Esophagus (tissue), 2 donors: ENCODE results near the gene ZNF761. TPM values are rescaled to one million over a fixed set of nuclear protein-coding genes. Genes with fewer than 3 reads are reported as not detected.
"Not testable (repeated sequence)": the region's sequence is repeated elsewhere in the genome, so short reads cannot be mapped to it uniquely, and the experiment has no call there.

Experiments used
- H3K27ac ChIP-seq, 2 donors: one replicate each; pipeline ENCODE4 v1.5.1; 2013; ENCODE audit warnings: low read depth in 2 of 2, mild to moderate bottlenecking in 2 of 2, inconsistent platforms in 1 of 2, low read length in 1 of 2, moderate library complexity in 1 of 2
- H3K27me3 ChIP-seq, 2 donors: one replicate each; pipeline ENCODE4 v1.6.1; 2013; ENCODE audit warnings: low read length in 2 of 2, control low read depth in 1 of 2, mild to moderate bottlenecking in 1 of 2; ENCODE audit not compliant: insufficient read depth in 2 of 2, control insufficient read depth in 1 of 2
- H3K36me3 ChIP-seq, 2 donors: one replicate each; pipeline ENCODE4 v1.6.1; 2013; ENCODE audit warnings: low read length in 1 of 2; ENCODE audit not compliant: control insufficient read depth in 2 of 2, insufficient read depth in 2 of 2
- H3K4me1 ChIP-seq, 2 donors: one replicate each; pipeline ENCODE4 v1.6.1; 2013; ENCODE audit warnings: low read length in 1 of 2; ENCODE audit not compliant: control insufficient read depth in 2 of 2, insufficient read depth in 2 of 2
- H3K4me3 ChIP-seq, 2 donors: one replicate each; pipeline ENCODE4 v1.5.1; 2013; ENCODE audit warnings: low read length in 2 of 2, mild to moderate bottlenecking in 2 of 2, low read depth in 1 of 2, moderate library complexity in 1 of 2
- H3K9me3 ChIP-seq, 2 donors: one replicate each; pipeline ENCODE4 v1.6.1; 2013; ENCODE audit warnings: mild to moderate bottlenecking in 2 of 2, low read depth in 1 of 2, low read length in 1 of 2, moderate library complexity in 1 of 2; ENCODE audit not compliant: control insufficient read depth in 2 of 2, insufficient read depth in 1 of 2
- WGBS, 2 donors: extraction: QIAGEN DNeasy Blood & Tissue Kit; methylation state at CpG; one replicate each; pipeline ENCODE4 v1.1.7; 2013; 5-methylcytosine and 5-hydroxymethylcytosine counted together
- polyA plus RNA-seq, 2 donors: library from polyadenylated mRNA; stranded (reverse); fragments of 200-250 nt; gene quantifications; one replicate each; pipeline ENCODE4 v1.2.3, GENCODE V29; 2013
- donor health status: healthy with polysubstance abuse.
- donor health status: Bipolar disorder and iron deficiency.

Gene ZNF761
- polyA plus RNA-seq, 2 donors, result 3.8 to 5.8 TPM

DNA sequence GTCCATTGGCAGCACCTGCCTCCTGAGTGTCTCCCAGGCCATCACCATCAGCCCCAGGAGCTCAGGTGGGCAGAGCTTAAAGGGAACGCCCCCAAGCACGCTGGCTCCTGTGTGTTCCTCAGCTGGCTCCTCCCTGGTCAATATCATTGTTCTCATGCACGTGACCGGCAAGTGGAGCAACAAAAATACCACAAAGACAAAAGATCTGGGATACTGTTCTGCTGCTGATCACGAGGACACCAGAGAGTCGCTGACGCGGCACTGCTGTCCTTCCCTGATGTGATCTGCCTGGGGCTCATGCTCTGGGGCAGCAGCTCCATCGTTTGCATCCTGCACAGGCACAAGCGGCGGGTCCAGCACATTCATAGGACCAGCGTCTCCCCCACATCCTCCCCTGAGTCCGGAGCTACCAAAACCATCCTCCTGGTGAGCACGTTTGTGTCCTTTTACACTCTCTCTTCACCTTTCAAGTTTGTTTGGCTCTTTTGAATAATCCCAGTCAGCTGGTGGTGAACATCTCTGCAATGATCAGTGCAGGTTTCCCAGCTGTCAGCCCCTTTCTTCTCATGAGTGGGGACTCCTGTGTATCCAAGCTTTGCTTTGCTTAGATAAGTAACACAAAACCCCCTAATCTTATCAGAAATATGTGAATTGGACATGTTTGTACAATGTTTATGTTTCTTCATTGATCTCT, 72.0 kb downstream of the ZNF761 start:
- not testable (repeated sequence) for H3K27me3 ChIP-seq, H3K36me3 ChIP-seq, H3K4me1 ChIP-seq, H3K27ac ChIP-seq, H3K4me3 ChIP-seq, H3K9me3 ChIP-seq
- 6 to 20% methylated on average over 6 to 7 of the region's 14 CpGs for WGBS, 2 donors

DNA sequence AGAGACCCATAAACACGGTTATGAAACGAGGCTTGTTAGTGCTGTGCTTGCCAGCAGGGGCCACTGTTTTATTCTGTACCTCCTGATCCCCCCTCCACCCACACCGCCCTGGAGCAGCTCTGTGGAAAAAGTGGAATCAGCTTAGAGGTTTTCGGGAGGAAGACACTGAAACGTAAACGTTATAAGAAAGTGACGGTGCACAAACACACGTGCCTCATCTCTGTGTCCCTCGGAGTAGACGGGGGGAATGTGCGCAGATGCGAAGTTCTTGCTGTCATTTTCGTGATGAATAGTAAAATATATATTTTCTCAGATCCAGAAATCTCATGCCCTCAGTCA, 72.5 kb downstream of the ZNF761 start:
- not testable (repeated sequence) for H3K27ac ChIP-seq, H3K4me3 ChIP-seq

DNA sequence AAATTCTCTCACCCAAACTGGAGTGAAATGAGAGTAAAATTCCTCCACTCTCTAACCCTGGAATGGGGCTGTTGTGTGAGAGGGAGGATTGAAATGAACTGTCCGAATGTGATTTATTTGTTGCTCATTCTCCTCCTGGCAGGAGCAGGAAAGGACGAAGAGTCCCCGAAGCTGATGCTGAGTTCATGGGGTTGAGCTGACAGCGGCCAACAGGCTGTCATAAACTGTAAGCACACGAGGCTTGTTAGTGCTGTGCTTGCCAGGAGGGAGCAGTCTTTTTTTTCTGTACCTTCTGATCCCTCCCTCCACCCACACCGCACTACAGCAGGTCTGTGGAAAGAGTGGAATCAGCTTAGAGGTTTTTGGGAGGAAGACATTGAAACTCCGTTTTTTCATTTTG, 73.1 kb downstream of the ZNF761 start:
- no peak overlapping the region for H3K4me3 ChIP-seq
- WGBS, 2 donors, result 49 to 51% methylated on average over 7 of the region's 7 CpGs
- peaks cover 0 to 3% of the 10 kb centered on the region in 2 donors for H3K9me3 ChIP-seq
- no peaks in the 10 kb centered on the region for H3K27me3 ChIP-seq
- H3K27ac ChIP-seq, result no peak overlapping the region
- H3K4me1 ChIP-seq, result no peaks in the 10 kb centered on the region
- H3K36me3 ChIP-seq, result no peaks in the 10 kb centered on the region

More for the DNA sequence above, 72.5 kb downstream of the ZNF761 start:
- H3K4me1 ChIP-seq, H3K27me3 ChIP-seq, H3K9me3 ChIP-seq, H3K36me3 ChIP-seq: not testable (repeated sequence)
- WGBS, 2 donors, result 20 to 25% methylated on average over 11 to 12 of the region's 13 CpGs

DNA sequence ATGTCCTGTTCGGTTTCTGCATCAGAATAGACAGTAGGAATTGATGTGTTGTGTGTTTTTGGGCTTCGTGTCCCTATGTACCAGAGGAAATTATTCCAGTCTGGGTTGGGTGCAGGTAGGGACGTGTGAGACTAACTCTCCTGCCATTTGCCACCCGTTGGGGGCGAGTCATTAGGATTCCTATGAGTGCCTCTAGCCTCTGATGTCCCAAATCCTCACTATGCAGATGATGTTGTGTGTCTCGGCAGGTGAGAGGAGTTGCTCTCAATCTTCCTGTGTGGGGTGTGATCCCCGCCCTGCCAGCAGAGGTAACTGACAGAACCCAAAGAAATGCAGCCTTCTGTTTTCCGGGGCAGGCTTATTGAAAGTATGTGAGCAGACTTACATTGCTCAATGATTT, 74.9 kb downstream of the ZNF761 start:
- WGBS, 2 donors, result 66 to 76% methylated on average over 8 of the region's 8 CpGs
- H3K4me3 ChIP-seq, result no peak overlapping the region
- no peaks in the 10 kb centered on the region for H3K27me3 ChIP-seq
- H3K36me3 ChIP-seq, result no peaks in the 10 kb centered on the region
- H3K27ac ChIP-seq, result no peak overlapping the region
- H3K9me3 ChIP-seq, result peaks cover 0 to 3% of the 10 kb centered on the region in 2 donors
- no peaks in the 10 kb centered on the region for H3K4me1 ChIP-seq

Other genes starting within 250 kb of the ZNF761 start
- 1 to 10 TPM; 1.1 to 1.3 TPM for gene ZNF665, start 238.6 kb upstream of the ZNF761 start, polyA plus RNA-seq
- gene ZNF677, start 177.1 kb upstream of the ZNF761 start, polyA plus RNA-seq, result 1 to 10 TPM; 3.5 to 5.1 TPM
- gene VN1R2, start 173.7 kb upstream of the ZNF761 start, polyA plus RNA-seq, result not detected
- not detected for gene VN1R4, start 164.3 kb upstream of the ZNF761 start, polyA plus RNA-seq
- gene ZNF845, start 98.2 kb upstream of the ZNF761 start, polyA plus RNA-seq, result 1 to 10 TPM; 1.7 to 2.2 TPM
- 1 to 10 TPM; 3.2 to 5.2 TPM for gene ZNF525, start 66.3 kb upstream of the ZNF761 start, polyA plus RNA-seq
- gene ZNF765, start 36.8 kb upstream of the ZNF761 start, polyA plus RNA-seq, result 1 to 10 TPM; 1.6 to 3.2 TPM
- under 1 TPM; 0.82 to 0.96 TPM for gene ZNF813, start 35.7 kb downstream of the ZNF761 start, polyA plus RNA-seq
- gene ZNF331, start 106.2 kb downstream of the ZNF761 start, polyA plus RNA-seq, result 1 to 10 TPM; 4.7 to 6.1 TPM
- not detected for gene DPRX, start 200.0 kb downstream of the ZNF761 start, polyA plus RNA-seq